ENCODE measurements around the gene MIA.
"Not testable (repeated sequence)": the region's sequence is repeated elsewhere in the genome, so short reads cannot be mapped to it uniquely, and the experiment has no call there.

The MIA gene

DNA sequence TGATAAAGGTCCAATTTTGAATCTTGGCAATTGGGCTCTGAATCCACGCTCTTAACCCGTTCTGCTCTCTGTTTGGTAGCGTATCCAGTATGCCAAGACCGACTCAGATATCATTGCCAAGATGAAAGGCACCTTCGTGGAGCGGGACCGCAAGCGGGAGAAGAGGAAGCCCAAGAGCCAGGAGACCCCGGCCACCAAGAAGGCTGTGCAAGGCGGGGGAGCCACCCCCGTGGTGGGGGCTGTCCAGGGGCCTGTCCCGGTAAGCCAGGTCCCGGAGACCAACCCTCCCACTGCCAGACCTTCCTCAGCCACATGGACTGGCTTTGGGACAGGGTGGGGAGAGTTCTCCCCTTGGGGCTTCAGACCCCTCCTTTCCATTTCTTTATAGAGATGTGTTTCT lies 16.0 kb upstream of the MIA start:
- DNase-seq (ENCODE audit: low read depth in 1 of 2, low spot score in 1 of 2): no peak
- no peak overlapping the region for H3K4me3 ChIP-seq (replicated peaks; ENCODE audit: insufficient read depth, low read length)
- no peaks in the 10 kb centered on the region for H3K27me3 ChIP-seq (ENCODE audit: insufficient read depth, poor library complexity, severe bottlenecking)
- TF ChIP-seq GABPA (IDR thresholded peaks at IDR 0.05; ENCODE audit: low read depth): no peak
- no peak for TF ChIP-seq POLR2AphosphoS5 (IDR thresholded peaks at IDR 0.05; ENCODE audit: low read depth)
- TF ChIP-seq, protein P1, sequence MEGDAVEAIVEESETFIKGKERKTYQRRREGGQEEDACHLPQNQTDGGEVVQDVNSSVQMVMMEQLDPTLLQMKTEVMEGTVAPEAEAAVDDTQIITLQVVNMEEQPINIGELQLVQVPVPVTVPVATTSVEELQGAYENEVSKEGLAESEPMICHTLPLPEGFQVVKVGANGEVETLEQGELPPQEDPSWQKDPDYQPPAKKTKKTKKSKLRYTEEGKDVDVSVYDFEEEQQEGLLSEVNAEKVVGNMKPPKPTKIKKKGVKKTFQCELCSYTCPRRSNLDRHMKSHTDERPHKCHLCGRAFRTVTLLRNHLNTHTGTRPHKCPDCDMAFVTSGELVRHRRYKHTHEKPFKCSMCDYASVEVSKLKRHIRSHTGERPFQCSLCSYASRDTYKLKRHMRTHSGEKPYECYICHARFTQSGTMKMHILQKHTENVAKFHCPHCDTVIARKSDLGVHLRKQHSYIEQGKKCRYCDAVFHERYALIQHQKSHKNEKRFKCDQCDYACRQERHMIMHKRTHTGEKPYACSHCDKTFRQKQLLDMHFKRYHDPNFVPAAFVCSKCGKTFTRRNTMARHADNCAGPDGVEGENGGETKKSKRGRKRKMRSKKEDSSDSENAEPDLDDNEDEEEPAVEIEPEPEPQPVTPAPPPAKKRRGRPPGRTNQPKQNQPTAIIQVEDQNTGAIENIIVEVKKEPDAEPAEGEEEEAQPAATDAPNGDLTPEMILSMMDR (IDR thresholded peaks at IDR 0.05; ENCODE audit: insufficient read depth, low read length): no peak
- TF ChIP-seq, protein P2, sequence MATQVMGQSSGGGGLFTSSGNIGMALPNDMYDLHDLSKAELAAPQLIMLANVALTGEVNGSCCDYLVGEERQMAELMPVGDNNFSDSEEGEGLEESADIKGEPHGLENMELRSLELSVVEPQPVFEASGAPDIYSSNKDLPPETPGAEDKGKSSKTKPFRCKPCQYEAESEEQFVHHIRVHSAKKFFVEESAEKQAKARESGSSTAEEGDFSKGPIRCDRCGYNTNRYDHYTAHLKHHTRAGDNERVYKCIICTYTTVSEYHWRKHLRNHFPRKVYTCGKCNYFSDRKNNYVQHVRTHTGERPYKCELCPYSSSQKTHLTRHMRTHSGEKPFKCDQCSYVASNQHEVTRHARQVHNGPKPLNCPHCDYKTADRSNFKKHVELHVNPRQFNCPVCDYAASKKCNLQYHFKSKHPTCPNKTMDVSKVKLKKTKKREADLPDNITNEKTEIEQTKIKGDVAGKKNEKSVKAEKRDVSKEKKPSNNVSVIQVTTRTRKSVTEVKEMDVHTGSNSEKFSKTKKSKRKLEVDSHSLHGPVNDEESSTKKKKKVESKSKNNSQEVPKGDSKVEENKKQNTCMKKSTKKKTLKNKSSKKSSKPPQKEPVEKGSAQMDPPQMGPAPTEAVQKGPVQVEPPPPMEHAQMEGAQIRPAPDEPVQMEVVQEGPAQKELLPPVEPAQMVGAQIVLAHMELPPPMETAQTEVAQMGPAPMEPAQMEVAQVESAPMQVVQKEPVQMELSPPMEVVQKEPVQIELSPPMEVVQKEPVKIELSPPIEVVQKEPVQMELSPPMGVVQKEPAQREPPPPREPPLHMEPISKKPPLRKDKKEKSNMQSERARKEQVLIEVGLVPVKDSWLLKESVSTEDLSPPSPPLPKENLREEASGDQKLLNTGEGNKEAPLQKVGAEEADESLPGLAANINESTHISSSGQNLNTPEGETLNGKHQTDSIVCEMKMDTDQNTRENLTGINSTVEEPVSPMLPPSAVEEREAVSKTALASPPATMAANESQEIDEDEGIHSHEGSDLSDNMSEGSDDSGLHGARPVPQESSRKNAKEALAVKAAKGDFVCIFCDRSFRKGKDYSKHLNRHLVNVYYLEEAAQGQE (IDR thresholded peaks at IDR 0.05; ENCODE audit: insufficient replicate concordance, low read depth): no peak
- no peak for TF ChIP-seq SPI1 (IDR thresholded peaks at IDR 0.05; ENCODE audit: borderline replicate concordance, low read depth)
- no peak overlapping the region for H3K27ac ChIP-seq (replicated peaks)

DNA sequence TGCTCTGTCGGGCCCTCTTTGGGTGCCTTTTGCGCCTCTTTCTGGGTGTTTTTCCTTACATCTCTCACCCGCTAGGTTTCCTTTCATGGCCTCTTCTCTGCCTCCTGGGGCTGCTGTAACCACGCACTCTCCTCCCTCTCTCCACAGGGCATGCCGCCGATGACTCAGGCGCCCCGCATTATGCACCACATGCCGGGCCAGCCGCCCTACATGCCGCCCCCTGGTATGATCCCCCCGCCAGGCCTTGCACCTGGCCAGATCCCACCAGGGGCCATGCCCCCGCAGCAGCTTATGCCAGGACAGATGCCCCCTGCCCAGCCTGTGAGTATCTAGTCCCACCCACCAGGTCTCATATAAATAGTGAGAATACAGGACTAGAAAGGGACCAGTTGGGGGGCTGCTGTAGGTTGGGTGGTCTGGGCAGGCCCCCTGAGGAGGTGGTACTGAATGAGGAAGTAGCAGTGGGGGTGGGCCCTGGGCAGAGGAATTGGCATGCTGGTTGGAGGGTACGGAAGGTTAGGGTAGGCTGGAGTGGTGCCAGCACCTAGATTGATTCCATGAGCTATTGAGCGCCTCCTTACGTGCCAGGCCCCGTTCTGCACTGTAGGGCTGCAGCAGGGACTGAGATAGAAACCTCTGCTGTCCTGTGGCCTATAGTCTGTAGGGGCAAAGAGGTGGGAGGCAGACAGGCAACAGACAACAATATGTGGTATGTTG lies 12.4 kb upstream of the MIA start:
- Histone ChIP-seq H3K4me3 (replicated peaks; ENCODE audit: insufficient read depth, low read length) (no peak overlapping the region), H3K27me3 (ENCODE audit: insufficient read depth, poor library complexity, severe bottlenecking) (no peaks in the 10 kb centered on the region), H3K27ac (replicated peaks) (no peak overlapping the region)
- no peak for DNase-seq (ENCODE audit: low read depth in 1 of 2, low spot score in 1 of 2)
- no peak for TF ChIP-seq GABPA (IDR thresholded peaks at IDR 0.05; ENCODE audit: low read depth)
- TF ChIP-seq POLR2AphosphoS5 (IDR thresholded peaks at IDR 0.05; ENCODE audit: low read depth): peak; percentile 21; the same call in 1 of the 2 replicates

DNA sequence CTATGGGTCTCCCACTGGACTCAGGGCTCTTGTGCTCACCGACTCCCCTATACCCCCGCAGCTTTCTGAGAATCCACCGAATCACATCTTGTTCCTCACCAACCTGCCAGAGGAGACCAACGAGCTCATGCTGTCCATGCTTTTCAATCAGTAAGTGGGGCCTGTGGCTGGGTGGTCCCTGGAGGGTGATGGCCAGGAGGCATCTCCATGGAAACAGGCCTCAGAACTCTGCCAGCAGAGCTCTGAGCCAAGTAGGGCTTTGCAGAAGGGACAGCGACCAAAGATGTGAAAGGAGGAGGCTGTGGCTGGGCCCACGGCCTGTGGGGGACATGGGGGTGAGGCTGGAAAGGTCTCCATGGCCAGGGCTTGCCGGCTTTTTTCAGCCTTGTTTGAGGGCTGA lies 11.8 kb upstream of the MIA start:
- Histone ChIP-seq H3K4me3 (replicated peaks; ENCODE audit: insufficient read depth, low read length) (no peak overlapping the region), H3K27me3 (ENCODE audit: insufficient read depth, poor library complexity, severe bottlenecking) (no peaks in the 10 kb centered on the region), H3K27ac (replicated peaks) (no peak overlapping the region)
- TF ChIP-seq, protein P1 (IDR thresholded peaks at IDR 0.05; ENCODE audit: insufficient read depth, low read length): no peak
- TF ChIP-seq GABPA (IDR thresholded peaks at IDR 0.05; ENCODE audit: low read depth) (no peak), SPI1 (IDR thresholded peaks at IDR 0.05; ENCODE audit: borderline replicate concordance, low read depth) (no peak), POLR2AphosphoS5 (IDR thresholded peaks at IDR 0.05; ENCODE audit: low read depth) (no peak)
- TF ChIP-seq, protein P2 (IDR thresholded peaks at IDR 0.05; ENCODE audit: insufficient replicate concordance, low read depth): no peak
- DNase-seq (ENCODE audit: low read depth in 1 of 2, low spot score in 1 of 2): no peak

DNA sequence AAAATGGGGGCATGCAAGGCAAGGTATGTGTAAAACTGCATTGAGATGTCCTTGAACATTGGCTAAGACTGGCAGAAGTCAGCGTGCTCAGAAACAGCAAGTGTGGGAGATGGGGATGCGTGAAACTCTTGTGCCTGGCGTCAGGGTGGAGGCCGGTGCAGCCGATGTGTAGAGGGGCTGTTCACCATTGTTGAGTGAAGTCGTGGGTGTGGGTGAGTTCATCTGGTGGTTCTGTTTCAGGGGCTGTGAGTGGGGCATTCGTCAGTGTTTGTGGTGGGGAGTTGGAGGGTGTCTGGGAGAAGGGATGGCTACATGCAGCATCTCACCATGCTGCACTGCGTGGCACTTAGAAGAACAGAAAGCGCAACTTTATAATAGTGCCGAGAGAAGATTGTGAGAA lies 11.4 kb upstream of the MIA start:
- H3K4me3 ChIP-seq (replicated peaks; ENCODE audit: insufficient read depth, low read length): no peak overlapping the region
- DNase-seq (ENCODE audit: low read depth in 1 of 2, low spot score in 1 of 2): no peak
- no peaks in the 10 kb centered on the region for H3K27me3 ChIP-seq (ENCODE audit: insufficient read depth, poor library complexity, severe bottlenecking)
- H3K27ac ChIP-seq (replicated peaks): no peak overlapping the region
- TF ChIP-seq POLR2AphosphoS5 (IDR thresholded peaks at IDR 0.05; ENCODE audit: low read depth) (no peak), GABPA (IDR thresholded peaks at IDR 0.05; ENCODE audit: low read depth) (no peak), SPI1 (IDR thresholded peaks at IDR 0.05; ENCODE audit: borderline replicate concordance, low read depth) (no peak)
- TF ChIP-seq, protein P1 (IDR thresholded peaks at IDR 0.05; ENCODE audit: insufficient read depth, low read length): no peak
- TF ChIP-seq, protein P2 (IDR thresholded peaks at IDR 0.05; ENCODE audit: insufficient replicate concordance, low read depth): no peak

DNA sequence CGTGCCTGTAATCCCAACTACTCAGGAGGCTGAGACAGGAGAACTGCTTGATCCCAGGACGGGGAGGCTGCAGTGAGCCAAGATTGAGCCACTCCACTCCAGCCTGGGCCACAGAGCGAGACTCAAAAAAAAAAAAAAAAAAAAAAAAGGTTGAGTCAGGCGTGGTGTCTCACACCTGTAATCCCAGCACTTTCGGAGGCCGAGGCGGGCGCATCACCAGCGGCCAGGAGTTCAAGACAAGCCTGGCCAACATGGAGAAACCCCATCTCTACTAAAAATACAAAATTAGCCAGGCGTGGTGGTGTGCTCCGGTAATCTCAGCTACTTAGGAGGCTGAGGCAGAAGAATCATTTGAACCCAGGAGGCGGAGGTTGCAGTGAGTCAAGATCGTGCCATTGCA lies 8.9 kb upstream of the MIA start:
- not testable (repeated sequence) for H3K27me3 ChIP-seq (ENCODE audit: insufficient read depth, poor library complexity, severe bottlenecking); H3K4me3 ChIP-seq (replicated peaks; ENCODE audit: insufficient read depth, low read length); H3K27ac ChIP-seq (replicated peaks); DNase-seq (ENCODE audit: low read depth in 1 of 2, low spot score in 1 of 2)

Data from HL-60 (cell line).